LNCAP (cell line): ENCODE data around the gene PDZD2.

Experiments
- TF ChIP-seq, protein P1 (sequence below): fragments of 450-650 bp; IDR thresholded peaks from 2 replicates; pipeline ENCODE4 v1.5.1; 2017; ENCODE audit warnings: mild to moderate bottlenecking

Gene PDZD2

DNA sequence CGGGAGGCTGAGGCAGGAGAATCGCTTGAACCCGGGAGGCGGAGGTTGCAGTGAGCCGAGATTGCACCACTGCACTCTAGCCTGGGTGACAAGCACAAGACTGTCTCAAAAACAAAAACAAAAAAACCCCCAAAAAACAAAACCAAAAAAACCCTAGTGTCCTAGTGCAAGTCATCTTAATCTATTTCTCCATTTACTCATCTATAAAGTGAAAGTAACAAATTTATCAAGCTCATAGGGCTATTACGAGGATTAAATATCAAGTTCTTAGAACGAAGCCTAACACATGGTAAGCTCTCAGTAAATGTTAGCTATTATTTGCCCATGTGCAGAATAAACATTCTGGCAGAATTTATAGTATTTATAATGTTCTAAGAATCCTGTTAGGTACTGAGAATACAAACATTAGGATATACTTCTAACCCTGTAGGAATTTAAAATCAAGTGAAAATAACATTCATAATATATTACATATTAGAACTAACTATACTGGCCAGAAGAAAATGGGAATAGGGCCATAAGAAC lies 490.2 kb downstream of the PDZD2 start:
- TF ChIP-seq, protein P1, sequence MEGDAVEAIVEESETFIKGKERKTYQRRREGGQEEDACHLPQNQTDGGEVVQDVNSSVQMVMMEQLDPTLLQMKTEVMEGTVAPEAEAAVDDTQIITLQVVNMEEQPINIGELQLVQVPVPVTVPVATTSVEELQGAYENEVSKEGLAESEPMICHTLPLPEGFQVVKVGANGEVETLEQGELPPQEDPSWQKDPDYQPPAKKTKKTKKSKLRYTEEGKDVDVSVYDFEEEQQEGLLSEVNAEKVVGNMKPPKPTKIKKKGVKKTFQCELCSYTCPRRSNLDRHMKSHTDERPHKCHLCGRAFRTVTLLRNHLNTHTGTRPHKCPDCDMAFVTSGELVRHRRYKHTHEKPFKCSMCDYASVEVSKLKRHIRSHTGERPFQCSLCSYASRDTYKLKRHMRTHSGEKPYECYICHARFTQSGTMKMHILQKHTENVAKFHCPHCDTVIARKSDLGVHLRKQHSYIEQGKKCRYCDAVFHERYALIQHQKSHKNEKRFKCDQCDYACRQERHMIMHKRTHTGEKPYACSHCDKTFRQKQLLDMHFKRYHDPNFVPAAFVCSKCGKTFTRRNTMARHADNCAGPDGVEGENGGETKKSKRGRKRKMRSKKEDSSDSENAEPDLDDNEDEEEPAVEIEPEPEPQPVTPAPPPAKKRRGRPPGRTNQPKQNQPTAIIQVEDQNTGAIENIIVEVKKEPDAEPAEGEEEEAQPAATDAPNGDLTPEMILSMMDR = no peak

DNA sequence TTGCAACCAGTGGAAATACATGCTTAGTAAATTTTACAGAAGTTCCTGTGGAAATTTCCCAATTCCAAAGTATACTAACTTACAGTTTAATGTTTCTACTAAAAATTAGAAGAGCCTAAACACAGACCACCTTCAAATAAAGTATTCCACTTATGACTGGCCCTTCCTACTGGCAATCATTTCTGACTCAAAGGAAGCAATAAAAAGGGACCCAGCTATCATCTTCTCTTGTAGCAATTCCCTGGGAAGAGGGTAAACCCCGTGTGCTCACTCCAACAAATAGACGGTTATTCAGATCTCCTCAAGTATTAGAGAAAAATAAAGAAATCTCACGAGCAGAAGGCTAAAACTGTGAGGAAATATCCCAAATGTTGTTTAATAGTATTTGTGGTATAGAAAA lies 491.9 kb downstream of the PDZD2 start:
- TF ChIP-seq, protein P1 = no peak

DNA sequence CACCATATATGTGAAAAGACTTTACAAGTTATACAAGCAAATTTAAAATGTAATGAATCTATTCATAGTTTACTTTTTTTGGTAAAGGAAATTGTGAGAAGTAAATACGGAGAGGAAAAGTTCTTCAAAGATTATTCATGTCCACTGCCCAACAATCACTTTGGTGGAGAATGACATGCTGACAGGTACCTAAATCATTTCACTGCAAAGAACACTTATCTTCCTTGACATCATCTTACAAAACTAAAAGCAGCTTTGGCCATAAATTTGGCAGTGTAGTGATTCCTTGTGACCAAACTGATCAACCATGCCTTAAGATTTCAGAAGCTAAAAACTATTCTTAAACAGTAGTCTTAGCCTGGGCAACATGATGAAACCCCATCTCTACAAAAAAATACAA lies 492.7 kb downstream of the PDZD2 start:
- TF ChIP-seq, protein P1 = no peak

DNA sequence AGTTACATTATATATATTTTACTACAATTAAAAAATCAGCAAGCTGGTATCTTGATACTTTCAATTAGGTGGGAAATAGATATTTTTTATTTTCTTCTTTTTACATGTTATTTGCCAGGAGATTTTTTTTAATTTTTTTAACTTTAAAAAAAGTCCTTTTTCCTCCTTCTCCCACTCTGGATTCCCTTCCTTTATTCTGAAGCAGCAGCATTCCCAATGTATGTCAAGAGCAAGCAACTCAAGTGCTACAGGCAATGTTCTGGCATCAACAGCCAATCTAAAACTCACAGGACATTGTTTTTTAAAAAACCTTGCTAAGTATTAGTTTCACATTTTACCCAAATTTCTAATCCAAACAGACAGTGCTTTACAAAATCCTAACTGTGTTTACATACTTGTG lies 493.8 kb downstream of the PDZD2 start:
- TF ChIP-seq, protein P1 = no peak

DNA sequence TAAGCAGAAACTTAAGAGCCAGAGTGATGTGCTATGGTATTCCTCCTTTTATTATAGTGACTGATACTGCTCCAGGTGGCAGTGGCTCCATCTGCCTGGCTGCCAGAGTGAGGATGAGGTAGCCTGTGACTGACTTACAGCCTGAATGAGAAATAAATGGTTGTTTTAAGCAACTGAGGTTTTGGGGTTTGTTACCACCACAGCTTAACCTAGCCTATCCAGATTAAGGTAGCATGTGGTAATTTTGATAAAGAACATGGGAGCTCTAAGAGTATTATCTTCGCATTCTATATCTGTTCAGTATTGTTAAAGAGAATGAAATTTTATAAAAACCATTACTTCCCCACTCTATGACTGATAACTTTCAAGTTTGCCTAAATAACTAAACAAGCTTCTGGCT lies 496.2 kb downstream of the PDZD2 start:
- TF ChIP-seq, protein P1 = no peak

DNA sequence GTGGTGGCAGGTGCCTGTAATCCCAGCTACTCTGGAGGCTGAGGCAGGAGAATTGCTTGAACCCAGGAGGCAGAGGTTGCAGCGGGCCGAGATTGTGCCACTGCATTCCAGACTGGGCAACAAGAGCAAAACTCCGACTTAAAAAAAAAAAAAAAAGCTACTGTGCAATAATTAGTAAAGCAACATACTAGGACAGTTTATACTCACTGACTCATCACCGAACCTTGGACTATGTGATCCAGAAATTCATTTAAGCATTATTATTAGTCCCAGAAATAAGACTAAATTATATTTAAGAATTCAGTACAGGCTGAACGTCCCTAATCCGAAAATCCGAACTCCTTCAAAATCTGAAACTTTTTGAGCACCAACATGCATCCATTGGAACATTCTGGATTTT lies 497.4 kb downstream of the PDZD2 start:
- TF ChIP-seq, protein P1 = no peak

DNA sequence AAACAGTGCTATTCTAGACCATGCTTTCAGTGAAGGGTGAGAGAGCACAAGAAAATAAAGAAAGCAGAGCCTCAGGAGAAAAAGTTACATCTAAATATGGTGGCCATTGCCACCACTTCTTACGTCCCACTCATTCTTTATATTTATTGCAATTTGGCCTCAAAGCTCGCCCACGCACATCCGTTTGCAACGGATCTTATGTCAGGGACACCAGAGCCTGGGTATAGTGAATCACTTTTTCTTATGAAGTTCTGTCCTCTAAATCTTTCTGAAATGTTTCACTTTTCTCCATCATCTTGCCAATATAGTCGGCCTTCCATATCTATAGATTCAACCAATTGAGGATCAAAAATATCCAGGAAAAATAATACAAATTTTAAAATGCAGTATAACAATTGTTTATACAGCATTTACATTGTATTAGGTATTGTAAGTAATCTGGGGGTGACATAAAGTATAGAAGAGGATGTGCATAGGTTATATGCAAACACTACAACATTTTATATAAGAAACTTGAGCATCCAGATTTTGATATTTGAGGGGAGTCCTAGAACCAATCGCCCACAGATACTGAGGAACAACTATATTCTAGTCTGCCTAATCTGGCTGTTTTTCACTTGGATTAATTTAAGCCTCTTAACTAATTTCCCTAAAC lies 500.0 kb downstream of the PDZD2 start:
- TF ChIP-seq, protein P1 = no peak
